HG02973 (cell line): ENCODE results near the gene EPB41L4A.

ENCODE experiments used
- ATAC-seq: cut with Tn5 transposase; IDR thresholded peaks from one replicate; pipeline ENCODE4 v1.9.1; 2021; ENCODE audit warnings: moderate library complexity; ENCODE audit not compliant: unreplicated experiment

EPB41L4A gene

DNA sequence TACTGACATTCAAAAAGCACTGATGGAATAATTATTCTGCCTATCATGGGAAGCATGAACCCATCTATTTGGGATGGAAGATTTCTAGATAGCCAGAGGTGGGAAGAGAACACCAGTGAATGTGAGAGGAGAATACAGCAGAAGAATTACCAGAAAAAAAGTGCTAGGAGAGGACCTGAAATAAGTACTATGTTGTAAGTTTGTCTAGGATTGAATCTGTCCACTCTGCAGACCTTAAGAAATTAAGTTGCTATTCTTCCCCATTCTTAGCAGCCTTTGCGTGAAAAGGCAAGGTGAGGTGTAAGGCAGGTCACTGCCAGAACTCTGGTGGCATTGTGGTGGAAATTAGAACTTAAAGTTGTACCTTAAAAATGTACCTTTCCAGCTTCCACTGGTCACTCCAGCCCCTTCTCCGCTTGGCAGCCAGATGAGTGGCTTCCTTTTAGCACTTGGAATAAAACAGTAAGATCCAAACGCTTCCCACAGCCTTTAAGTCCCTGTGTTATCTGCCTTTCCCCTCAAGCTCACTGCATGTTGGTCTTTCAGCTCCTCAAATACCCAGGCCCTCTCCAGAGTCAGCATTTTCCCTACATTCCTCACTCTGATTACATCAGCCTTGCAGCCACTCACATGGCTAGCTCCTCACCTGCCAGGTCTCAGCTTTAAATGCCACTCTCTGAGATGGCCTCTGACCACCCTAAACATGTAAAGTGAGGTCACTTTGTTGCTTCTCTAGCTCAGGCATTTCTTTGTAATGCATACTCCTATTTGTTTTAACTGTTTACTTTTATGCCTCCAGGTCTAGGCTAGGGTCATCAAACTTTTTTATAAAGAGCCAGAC, 253.0 kb downstream of the EPB41L4A start:
- ATAC-seq, result no peak

DNA sequence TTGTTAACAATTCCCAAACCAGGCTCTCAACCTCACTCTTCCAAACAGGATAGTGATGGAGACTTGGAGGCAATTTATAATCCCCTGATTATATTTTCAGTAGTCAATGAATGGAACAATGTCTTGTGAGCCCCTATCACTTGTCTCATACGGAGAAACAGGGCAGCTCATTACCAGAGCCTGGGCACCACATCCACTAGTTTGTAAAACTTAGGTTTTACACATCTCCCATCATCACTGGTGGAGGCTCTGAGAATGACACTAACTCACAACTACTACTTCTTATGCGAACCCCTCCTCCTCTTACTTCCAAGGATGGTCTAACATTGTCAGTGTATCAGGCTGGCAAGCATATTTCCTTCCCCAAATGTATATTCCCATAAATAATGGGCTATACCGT, 253.7 kb downstream of the EPB41L4A start:
- no peak for ATAC-seq

GRCh38 chr5:112163435-112163834, 255.6 kb downstream of the EPB41L4A start:
- no peak for ATAC-seq

DNA sequence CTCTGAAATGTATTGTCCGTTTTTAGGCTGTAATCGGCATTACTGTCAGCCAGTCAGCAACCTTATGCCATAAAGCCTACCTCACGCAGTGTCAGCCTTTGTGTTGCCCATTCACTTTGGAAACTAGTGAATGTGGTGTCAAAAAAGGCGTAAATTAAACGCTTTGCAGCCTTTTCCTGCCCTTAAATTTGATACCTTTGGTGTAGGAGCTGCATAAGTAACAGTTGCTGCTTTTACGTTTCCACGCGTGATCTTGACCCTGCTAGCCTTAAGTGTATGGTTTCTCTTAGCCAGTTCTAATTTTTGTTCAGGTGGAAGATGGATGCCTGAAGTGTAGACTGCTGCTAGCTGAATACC, 257.7 kb downstream of the EPB41L4A start:
- no peak for ATAC-seq

GRCh38 chr5:112160652-112161391, 258.3 kb downstream of the EPB41L4A start:
- peak; percentile 96 for ATAC-seq

DNA sequence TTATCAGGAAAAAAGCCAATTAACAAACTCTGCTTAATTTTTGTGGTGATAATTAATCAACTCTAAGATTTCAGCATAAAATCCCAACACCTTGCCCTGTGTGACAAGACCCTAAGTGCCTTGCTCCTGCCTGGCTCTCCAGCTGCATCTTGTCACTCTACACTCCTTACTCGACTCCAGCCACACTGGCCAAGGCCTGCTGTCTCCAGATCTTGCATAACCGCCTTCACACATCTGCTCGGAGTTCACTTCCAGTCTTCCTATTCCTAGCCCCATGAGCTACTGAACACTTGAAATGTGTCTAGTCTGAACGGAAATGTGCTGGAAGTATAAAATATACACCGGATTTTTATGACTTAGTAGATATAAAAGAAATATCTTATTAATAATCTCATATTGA, 259.6 kb downstream of the EPB41L4A start:
- ATAC-seq, result no peak

GRCh38 chr5:112156211-112156610, 262.9 kb downstream of the EPB41L4A start:
- ATAC-seq, result no peak

- no peak for ATAC-seq
These were observed 264.0 kb downstream of the EPB41L4A start for GRCh38 chr5:112154940-112155686.

DNA sequence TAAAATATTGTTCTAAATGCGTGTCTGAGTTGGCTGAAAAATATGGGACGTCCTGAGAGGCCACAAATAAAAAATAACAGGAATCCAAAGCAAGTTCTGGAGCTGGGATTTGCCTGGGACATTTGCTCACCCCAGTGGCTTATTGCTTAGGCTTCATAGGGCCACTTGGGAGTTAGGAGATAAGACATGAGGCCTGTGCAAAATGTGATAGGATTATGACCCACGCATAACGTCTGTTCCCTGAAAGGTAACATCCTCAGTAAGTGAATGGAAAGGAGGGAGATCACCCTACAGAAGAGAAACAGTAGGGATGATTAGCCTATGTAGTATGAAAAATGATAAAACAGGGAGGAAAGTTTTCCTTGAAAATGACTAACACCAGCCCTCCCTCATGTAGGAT, 269.4 kb downstream of the EPB41L4A start:
- no peak for ATAC-seq

GRCh38 chr5:112146323-112147226, 272.5 kb downstream of the EPB41L4A start:
- peak; percentile 70 for ATAC-seq

- no peak for ATAC-seq
These were observed 275.4 kb downstream of the EPB41L4A start for GRCh38 chr5:112143690-112144089.

GRCh38 chr5:112142769-112143270, 276.3 kb downstream of the EPB41L4A start:
- ATAC-seq, result peak; percentile 40

DNA sequence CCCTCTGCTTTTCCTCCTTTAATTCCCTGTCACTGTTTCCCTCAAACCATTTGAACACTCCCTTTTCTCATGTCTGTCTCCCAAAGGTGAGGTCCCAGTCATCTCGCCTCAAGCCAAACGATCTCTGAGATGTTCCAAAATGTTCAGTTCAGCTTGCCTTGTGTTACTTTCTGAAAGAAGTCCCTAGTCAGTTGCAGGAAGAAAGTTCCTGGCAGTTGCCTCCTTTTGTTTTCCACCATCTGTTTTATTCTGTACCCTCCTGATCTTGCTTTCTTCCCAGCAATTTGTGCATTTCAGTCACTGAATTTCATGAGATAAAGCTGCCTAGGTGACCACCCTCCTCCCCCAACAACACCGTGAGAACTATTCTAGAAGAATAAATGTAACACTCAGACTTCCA, 277.5 kb downstream of the EPB41L4A start:
- no peak for ATAC-seq

DNA sequence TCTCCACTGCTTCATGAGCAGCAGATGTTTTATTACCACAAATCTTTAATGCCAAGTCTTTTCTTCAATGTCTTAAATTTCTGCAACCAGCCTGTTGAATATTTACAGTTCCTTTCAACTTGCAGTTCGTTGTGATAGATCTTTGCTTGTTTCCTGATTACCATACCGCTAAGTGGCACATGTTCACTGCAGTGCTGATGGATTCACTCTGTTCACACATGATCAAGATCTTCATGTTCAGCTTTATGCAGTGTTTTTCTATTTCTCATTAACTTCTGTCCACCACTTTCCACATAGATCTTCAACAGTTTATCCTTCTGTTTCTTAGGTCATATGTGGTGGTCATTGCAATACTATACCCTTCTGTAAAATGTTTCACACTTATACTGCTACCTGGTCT, 280.6 kb downstream of the EPB41L4A start:
- no peak for ATAC-seq

GRCh38 chr5:112136773-112137172, 282.3 kb downstream of the EPB41L4A start:
- no peak for ATAC-seq

DNA sequence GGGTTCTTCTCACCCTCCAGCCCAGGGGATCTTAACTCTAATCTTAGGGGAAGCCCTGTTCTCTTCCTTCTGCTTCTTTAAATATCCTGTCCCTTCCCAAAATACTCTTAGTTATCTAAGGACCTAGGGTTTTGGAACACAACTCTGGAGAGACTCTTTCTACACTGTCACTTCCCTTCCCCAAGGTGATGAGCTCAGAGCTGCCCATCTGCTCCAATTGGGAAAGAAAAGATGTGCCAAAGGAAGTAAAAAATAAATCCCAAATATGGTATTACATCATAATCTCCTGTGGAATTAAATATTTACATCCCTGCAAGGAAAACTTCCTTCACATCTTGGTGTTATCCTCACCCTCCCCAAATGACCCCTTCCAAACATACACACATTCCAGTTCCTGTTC, 291.2 kb downstream of the EPB41L4A start:
- ATAC-seq, result no peak

GRCh38 chr5:112126982-112127381, 292.1 kb downstream of the EPB41L4A start:
- ATAC-seq, result no peak

- no peak for ATAC-seq
These were observed 293.2 kb downstream of the EPB41L4A start for GRCh38 chr5:112125903-112126302.

- ATAC-seq, result no peak
These were observed 294.3 kb downstream of the EPB41L4A start for GRCh38 chr5:112124788-112125187.

- ATAC-seq, result no peak
These were observed 296.0 kb downstream of the EPB41L4A start for GRCh38 chr5:112123086-112123485.
